NCI-H1694 (cell line): ENCODE results near the gene NT5DC1.

Source experiments
- DNase-seq: peaks from one replicate; lab custom pipeline; 2025; lab: John Stamatoyannopoulos, UW

NT5DC1 gene

GRCh38 chr6:116246089-116246488, 145.4 kb downstream of the NT5DC1 start:
- no peak for DNase-seq

GRCh38 chr6:116247285-116247684, 146.6 kb downstream of the NT5DC1 start:
- no peak for DNase-seq

DNA sequence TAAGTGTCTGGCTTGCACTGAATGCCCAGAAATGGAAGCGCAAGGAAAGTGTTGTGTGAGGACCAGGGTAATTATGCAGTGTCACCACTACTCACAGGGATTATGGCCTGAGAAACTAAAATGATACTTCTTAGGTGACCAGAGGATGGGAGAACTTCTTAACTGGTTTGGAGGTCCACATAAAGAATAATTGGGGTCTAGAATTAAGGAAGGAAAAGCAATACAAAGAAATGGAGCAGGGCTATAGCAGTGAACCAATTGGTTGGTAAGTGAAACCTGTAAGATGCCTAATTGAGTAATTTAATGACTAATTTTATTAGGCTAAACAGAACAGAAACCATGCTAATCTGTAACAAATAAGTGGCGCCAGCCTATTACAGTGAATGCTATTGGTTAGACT, 147.9 kb downstream of the NT5DC1 start:
- no peak for DNase-seq

DNA sequence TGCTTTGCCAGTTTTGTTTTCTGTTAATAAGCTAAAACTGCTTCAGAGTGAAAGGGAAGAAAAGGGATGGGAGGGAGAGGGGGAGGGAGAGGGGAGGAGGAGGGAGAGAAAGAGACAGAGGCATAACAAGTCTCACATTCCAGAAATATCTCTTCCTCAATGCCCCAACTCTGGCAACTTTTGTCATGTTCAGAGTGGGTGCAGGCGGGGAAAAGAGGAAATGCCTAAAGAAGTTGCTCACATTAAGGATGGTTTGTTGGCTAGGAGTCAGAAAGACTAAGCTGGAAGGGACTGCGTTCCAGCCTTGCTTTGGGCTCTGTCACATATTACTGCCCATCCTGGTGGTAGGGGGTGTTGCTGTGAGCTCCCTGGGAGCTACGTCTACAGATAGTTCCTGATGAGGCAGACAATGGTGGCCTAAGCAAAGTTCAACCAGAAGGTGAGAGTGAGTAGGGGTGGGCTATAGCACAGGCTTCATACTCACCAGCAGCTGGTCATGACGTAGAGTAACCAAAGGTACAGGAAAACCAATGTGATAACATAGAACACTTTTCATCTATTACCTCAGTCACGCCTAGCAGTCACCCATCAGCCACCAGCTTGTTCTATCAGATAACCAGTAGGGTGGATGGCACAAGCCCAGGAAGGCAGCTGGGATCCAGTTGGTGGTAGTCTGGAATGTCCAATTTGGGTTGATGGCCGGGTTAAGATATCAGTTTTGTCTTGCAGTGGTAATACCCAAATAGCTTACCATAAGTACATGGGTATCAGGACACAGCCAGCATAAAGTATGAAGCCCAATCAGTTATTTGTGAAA, 151.1 kb downstream of the NT5DC1 start:
- DNase-seq = no peak

- no peak for DNase-seq
These were observed 152.5 kb downstream of the NT5DC1 start for GRCh38 chr6:116253188-116253504.

DNA sequence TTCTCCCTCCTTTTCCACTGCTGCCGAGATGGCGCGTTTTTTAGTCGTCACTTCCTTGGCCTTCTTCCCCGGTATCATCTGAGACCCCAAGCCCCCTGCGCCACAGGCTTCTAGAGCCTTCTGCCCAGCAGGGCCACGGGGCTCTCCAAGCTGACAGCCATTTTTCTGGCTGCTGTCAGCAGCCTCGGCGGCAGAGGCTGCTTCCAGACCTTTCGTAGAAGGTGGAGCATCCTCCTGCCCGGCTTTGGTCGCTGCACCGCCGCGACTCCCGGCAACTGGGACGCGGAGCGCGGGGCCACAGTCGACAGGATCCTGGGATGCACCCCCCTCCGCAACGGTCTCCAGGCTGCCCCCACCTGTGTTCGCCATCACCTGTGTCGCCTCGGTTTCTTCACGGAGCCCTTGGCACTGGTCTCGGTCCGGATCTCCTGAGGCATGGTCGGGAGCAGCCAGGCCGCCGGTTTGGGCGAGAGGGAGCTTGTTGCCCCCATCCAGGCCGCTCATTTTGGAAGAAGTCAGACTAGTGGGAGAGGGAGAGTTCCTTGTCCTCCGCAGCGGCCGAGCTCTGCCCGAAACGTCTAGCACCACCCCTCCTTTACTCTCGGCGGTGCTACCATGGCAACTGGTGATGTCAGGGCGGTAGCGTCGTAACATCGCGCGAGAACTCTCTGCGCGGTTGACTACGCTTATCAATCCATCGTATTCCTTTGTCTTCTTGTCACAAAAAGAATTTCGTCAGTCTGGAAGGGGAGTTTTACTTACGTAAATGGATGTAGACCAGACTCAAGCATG, 153.0 kb downstream of the NT5DC1 start, which contains the start of gene TSPYL4:
TSS of gene TSPYL4 (minus strand) at position 571 of the 792 bp plus-strand sequence. CDS start at position 504, 67 bp downstream.
- peak; percentile 88 for DNase-seq

DNA sequence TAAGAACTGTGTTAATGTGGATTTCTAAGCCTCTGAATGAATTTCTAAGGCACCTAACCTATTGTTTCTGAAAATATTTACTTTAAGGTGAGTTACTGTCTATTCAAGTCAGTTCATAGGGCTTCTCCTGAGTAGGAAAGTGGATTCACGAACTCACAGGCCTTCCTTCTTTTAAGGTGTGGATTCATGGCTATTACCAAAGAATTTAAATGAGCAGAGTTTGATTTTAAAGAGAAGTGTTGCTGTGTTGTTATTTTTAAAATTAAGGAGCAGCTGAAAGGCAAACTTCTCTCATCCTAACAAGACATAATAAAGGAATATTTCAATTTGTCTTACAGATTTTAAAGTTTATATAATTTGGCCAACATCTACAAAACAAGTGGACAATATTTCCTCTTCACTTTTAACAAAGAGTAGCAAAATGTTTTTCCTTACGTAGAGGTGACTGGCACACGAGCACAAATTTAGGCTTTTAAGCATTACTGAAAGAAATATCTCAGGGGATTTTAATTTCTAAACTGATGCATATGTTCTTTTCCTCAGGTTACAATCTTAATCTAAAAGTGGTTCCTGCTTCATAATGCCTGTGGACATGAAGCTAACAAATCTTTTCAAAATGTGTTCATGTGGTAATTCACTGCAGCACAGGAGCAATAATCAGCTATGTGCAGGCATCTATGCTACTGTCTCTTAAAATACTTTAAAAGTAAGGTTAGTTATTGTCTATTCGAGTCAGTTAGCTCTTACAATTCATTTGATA, 153.8 kb downstream of the NT5DC1 start:
- DNase-seq = no peak

DNA sequence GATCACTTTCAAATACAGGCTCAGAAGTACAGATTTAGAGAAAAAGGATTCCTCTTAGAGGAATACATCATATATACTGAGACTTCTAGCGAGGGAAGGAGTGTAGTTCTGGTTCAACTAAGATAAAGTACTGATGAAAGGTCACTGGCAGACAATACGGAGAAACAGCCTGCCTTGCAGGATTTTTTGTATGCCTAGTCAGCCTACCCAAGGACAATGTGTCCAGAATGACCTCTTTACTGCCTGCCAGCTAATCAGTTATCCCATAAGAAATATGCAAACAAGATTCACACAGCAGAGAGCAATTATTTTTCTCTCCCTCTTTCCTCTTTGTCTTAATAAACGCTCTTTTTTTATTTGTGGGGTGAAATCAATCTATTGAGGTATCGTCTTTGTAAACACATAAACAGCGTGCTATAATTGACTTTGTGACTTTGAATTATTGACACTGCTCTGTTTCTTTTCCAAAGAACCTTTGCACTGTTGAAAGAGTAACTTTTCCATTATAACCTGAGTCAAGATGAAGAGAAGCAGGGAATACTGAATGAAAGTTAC, 154.7 kb downstream of the NT5DC1 start:
- no peak for DNase-seq

DNA sequence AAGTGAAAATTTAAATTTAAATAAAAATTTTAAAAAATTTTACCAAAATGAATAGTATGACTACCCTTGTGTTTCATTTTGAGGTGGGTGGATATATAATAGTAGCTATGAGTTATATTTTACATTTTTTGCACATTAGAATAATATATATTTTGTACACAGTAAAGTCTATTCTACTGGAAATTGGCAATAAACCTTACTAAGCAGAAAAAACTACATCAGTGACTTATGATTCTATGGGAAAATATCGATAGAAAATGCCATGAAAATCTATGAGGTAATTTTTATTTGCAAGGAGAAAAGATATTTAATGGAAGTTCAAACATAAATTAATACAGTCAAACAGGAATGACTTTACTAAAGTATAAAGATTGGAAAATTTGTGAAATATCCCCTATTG, 156.0 kb downstream of the NT5DC1 start:
- no peak for DNase-seq

- no peak for DNase-seq
These were observed 157.9 kb downstream of the NT5DC1 start for GRCh38 chr6:116258520-116258919.

DNA sequence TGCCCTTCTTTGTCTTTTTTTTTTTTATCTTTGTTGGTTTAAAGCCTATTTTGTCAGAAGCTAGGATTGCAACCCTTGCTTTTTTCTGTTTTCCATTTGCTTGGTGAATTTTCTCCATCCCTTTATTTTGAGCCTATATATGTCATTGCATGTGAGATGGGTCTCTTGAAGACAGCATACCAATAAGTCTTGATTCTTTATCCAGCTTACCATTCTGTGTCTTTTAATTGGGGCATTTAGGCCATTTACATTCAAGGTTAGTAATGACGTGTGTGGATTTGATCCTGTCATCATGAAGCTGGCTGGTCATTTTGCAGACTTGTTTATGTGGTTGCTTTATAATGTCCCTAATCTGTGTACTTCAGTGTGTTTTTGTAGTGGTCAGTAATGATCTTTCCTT, 162.7 kb downstream of the NT5DC1 start:
- DNase-seq = no peak

- DNase-seq = no peak
These were observed 164.6 kb downstream of the NT5DC1 start for GRCh38 chr6:116265041-116265829.

- DNase-seq = no peak
These were observed 166.2 kb downstream of the NT5DC1 start for GRCh38 chr6:116266803-116267202.

DNA sequence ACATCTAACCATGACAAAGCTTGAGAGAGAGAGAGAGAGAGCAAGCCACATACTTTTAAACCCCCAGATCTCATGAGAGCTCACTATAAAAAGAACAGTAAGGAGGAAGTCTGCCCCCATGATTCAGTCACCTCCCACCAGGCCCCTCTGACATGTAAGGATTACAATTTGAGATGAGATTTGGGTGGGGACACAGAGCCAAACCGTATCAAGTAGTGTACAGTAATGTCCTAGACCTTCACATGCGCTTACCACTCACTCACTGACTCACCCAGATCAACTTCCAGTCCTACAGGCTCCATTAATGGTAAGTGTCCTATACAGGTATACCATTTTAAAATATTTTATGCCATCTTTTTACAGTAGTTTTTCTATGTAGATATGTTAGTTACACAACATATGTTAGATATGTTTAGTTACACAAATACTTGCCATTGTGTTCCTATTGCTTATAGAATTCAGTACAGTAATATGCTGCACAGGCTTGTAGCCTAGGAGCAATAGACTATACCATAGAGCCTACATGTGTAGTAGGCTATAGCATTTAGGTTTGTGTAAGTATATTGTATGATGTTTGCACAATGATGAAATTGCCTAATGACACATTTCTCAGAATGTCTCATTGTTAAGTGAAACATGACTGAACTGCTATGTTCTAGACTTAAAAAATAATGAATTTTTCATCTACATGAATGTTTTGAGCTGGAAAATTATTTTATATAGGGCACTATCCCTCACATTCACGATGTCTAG, 167.4 kb downstream of the NT5DC1 start:
- no peak for DNase-seq

GRCh38 chr6:116268589-116269293, 168.1 kb downstream of the NT5DC1 start:
- DNase-seq = peak; percentile 66

GRCh38 chr6:116271149-116271708, 170.6 kb downstream of the NT5DC1 start:
- no peak for DNase-seq

DNA sequence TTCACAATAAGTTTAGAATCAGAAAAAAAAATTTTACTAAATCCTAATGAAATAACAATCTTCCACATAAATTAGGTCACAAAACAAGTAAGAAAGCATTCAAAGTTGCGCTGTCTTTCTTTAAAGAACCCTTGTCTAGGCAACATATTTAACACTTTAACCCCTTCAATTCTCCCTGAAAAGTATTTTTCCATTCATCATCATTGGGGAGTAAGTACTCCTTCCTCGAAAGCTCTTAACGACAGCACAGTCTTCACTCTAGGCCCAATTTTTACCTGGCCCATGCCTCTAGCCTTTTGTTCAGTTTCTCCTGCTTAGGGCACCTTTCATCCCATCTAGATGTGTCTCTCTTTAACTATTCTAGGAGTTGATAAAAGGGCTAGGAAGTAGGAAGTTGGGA, 176.5 kb downstream of the NT5DC1 start:
- no peak for DNase-seq

DNA sequence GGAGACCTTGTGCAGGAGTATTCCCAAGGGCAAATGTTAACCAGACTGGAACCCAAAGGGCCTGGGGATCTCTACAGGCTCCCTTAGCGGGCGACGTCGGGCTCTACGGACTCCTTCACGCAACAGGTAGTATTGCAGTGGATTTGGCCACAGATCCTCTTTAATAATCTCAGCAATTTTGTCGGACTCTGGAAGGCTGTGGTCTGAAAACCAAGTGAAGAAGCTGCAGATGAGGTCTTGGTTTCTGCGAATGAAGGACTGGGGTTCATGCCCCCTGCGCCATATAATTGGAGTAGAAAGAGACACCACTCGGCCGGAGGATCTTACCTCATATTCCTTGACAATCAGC, 177.8 kb downstream of the NT5DC1 start:
- no peak for DNase-seq

DNA sequence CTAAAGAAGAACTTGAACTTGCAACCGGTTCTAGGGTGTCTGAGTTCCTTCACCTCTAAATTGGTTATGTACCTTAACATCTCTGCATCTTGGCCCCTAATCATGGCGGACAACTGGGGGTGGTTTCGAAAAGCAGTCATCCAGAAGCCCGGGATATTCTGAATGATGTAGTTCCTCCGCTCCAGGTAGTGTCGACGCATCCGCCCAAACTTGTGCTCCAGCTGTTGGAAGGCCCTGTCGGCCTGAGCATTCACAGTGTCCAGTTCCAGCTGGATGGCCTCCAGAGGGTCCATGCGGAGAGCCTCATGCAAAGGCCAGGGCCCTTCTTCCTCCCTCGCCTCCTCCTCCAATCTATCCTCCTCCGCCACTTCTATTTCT, 178.2 kb downstream of the NT5DC1 start:
- no peak for DNase-seq
